ENCODE measurements around the gene TBCCD1. TPM values are rescaled to one million over a fixed set of nuclear protein-coding genes. Genes with fewer than 3 reads are reported as not detected.
"Not testable (repeated sequence)": the region's sequence is repeated elsewhere in the genome, so short reads cannot be mapped to it uniquely, and the experiment has no call there.

Gene TBCCD1
- total RNA-seq, 1 experiment from 2014 or later: 11.1 TPM

DNA sequence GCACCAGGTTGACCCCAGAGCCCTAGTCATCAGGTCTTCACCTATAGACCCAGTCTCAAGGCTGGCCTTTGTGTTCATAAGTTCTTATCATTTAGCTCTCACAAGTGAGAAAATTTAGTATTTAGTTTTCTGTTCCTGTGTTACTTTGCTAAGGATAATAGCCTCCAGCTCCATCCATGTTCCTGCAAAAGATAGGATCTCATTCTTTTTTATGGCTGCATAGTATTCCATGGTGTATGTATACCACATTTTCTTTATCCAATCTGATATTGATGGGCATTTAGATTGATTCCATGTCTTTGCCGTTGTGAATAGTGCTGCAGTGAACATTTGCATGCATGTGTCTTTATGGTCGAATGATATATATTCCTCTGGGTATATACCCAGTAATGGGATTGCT, 69.1 kb downstream of the TBCCD1 start:
- intact Hi-C loops (cut with micrococcal nuclease); H3K4me1 Mint-ChIP-seq (ENCODE audit: insufficient read depth, unreplicated experiment); H3K27ac Mint-ChIP-seq (ENCODE audit: low read depth, unreplicated experiment); H3K36me3 Mint-ChIP-seq (ENCODE audit: insufficient read depth, unreplicated experiment); H3K4me3 Mint-ChIP-seq (ENCODE audit: unreplicated experiment); DNase-seq (ENCODE audit: unreplicated experiment); H3K9me3 Mint-ChIP-seq (ENCODE audit: unreplicated experiment); BruUV-seq (replicated peaks); POLR2A ChIA-PET: not testable (repeated sequence)
- CTCF ChIA-PET: interaction anchor here (0.6 kb wide), 1 partner anchor 153 kb away, joined by 3 read pairs; no protein-coding TSS in a partner anchor
- peaks cover 33% of the 10 kb centered on the region for H3K27me3 Mint-ChIP-seq (ENCODE audit: insufficient read depth, unreplicated experiment)

DNA sequence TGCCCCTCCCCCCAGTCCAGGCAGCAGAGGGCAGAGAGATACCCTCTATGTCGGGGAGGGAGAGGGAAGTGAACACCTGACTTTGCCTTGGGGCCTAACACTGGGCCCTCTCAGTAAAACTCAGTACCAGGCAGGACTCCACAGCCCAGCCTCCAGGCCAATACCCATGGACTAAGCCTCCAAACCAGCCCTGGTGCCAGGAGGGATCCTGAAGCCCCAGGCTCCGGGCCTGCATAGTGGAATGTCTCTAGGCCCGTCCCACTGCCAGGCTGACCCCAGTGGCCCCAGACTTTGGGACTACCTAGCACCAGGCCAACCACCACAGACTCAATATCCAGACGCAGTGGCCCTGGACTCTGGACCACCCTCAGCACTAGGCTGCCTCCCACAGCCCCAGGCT, 69.5 kb downstream of the TBCCD1 start:
- H3K4me3 Mint-ChIP-seq (ENCODE audit: unreplicated experiment): no peak overlapping the region
- peaks cover 29% of the 10 kb centered on the region for H3K27me3 Mint-ChIP-seq (ENCODE audit: insufficient read depth, unreplicated experiment)
- no peak for DNase-seq (ENCODE audit: unreplicated experiment)
- no peaks in the 10 kb centered on the region for H3K4me1 Mint-ChIP-seq (ENCODE audit: insufficient read depth, unreplicated experiment)
- peaks cover 8% of the 10 kb centered on the region for H3K9me3 Mint-ChIP-seq (ENCODE audit: unreplicated experiment)
- no TSS peak for BruUV-seq (replicated peaks)
- H3K36me3 Mint-ChIP-seq (ENCODE audit: insufficient read depth, unreplicated experiment): no peaks in the 10 kb centered on the region
- TF ChIP-seq CTCF (IDR thresholded peaks at IDR 0.05; ENCODE audit: unreplicated experiment): no peak
- intact Hi-C loops (cut with micrococcal nuclease): no loop called here
- ChIA-PET CTCF (no interaction called here), POLR2A (no interaction called here)
- no peak overlapping the region for H3K27ac Mint-ChIP-seq (ENCODE audit: low read depth, unreplicated experiment)

- no peaks in the 10 kb centered on the region for H3K36me3 Mint-ChIP-seq (ENCODE audit: insufficient read depth, unreplicated experiment)
- TF ChIP-seq CTCF (IDR thresholded peaks at IDR 0.05; ENCODE audit: unreplicated experiment): no peak
- POLR2A ChIA-PET: interaction anchor here (0.8 kb wide), 1 partner anchor 71 kb away, joined by 3 read pairs; no protein-coding TSS in a partner anchor
- intact Hi-C loops (cut with micrococcal nuclease): no loop called here
- H3K4me3 Mint-ChIP-seq (ENCODE audit: unreplicated experiment): no peak overlapping the region
- no TSS peak for BruUV-seq (replicated peaks)
- peaks cover 8% of the 10 kb centered on the region for H3K9me3 Mint-ChIP-seq (ENCODE audit: unreplicated experiment)
- CTCF ChIA-PET: no interaction called here
- H3K4me1 Mint-ChIP-seq (ENCODE audit: insufficient read depth, unreplicated experiment): no peaks in the 10 kb centered on the region
- no peak for DNase-seq (ENCODE audit: unreplicated experiment)
- no peak overlapping the region for H3K27ac Mint-ChIP-seq (ENCODE audit: low read depth, unreplicated experiment)
- H3K27me3 Mint-ChIP-seq (ENCODE audit: insufficient read depth, unreplicated experiment): peaks cover 27% of the 10 kb centered on the region
Observed at GRCh38 chr3:186496635-186497034, 70.5 kb downstream of the TBCCD1 start.

Other genes starting within 250 kb of the TBCCD1 start
- not detected in 2 replicates for gene DGKG, start 205.1 kb downstream of the TBCCD1 start, total RNA-seq (2022)
- 3.2 and 4.0 TPM in 2 replicates for gene CRYGS, start 23.0 kb downstream of the TBCCD1 start, total RNA-seq (2022)
- 116 and 166 TPM in 2 replicates for gene DNAJB11, start 3.4 kb upstream of the TBCCD1 start, total RNA-seq (2022)
- gene AHSG, start 45.7 kb upstream of the TBCCD1 start, total RNA-seq (2022): not detected in 2 replicates
- gene FETUB, start 73.1 kb upstream of the TBCCD1 start, total RNA-seq (2022): 0.47 TPM in 1 of 2 replicates, not detected in the other
- 0.16 and 0.20 TPM in 2 replicates for gene HRG, start 98.7 kb upstream of the TBCCD1 start, total RNA-seq (2022)
- not detected in 2 replicates for gene KNG1, start 150.0 kb upstream of the TBCCD1 start, total RNA-seq (2022)
- 183 and 202 TPM in 2 replicates for gene EIF4A2, start 216.2 kb upstream of the TBCCD1 start, total RNA-seq (2022)
- 23.9 and 33.2 TPM in 2 replicates for gene RFC4, start 239.1 kb upstream of the TBCCD1 start, total RNA-seq (2022)

Data from MCF 10A (cell line).